ENCODE results near the gene RAB36.

DNA sequence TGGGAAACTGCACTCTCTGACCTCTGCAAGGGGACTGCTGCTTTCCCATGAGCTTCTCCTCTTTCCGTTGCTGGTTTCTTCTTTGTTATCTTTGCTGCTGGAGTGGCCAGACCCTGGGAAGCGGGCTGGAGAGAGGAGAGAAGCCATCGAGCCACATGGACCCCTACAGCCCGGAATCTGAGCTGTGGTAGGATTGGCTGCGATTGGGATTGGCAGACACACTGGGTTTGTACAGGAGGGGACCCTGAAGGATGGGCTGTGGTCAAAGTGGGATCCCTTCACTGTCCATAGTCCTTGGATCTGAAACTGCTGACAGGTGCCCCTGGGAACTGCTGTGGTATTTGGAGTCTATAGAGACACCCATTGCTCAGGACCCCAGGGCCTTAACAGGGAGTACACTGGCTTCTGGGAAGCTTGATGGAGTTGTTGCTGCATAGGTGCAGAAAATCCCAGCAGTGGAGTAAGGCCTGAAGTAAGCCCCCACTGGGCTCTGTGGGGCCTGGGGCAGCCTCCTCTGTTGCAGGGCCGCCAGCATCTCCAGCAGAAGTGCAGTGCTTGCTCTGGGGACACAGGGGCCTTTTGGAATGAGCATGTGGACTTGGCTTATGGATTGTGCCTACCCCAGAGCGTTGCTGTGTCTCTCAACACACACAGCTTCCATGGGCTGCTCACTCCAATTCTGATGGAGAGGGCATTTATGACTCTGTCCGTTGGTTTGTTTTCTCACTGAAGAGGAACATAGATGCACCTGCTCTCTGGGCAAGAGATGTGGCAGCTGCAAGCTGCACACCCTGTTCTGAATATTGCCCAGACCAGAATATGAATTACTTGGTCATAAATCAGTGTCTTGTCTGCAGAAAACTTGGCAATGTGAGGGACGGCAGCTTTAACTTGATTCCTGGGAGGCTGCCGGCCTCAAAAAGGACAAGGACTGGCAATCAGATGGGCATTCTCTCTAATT lies 67.1 kb downstream of the RAB36 start:
- TF ChIP-seq CTCF (IDR thresholded peaks at IDR 0.05; ENCODE audit: poor library complexity, severe bottlenecking) (no peak), RAD21 (conservative IDR thresholded peaks at IDR 0.05) (no peak), REST (IDR thresholded peaks at IDR 0.05; ENCODE audit: borderline replicate concordance) (no peak), EP300 (conservative IDR thresholded peaks at IDR 0.05; ENCODE audit: poor library complexity, severe bottlenecking) (no peak)

All from neural cell (in vitro differentiated cells).